H7 (cell line): Measurements from ENCODE around the gene CCDC27. TPM values are rescaled to one million over a fixed set of nuclear protein-coding genes. Genes with fewer than 3 reads are reported as not detected.
"Not testable (repeated sequence)": the region's sequence is repeated elsewhere in the genome, so short reads cannot be mapped to it uniquely, and the experiment has no call there.

Experiments
- DNase-seq: peaks from one replicate; pipeline ENCODE4 v3.0.0; 2012
- H3K27me3 ChIP-seq: 2 replicates; pipeline ENCODE4 v1.6.0; 2011; ENCODE audit warnings: mild to moderate bottlenecking, low read length; ENCODE audit not compliant: control insufficient read depth, insufficient read depth
- H3K36me3 ChIP-seq: replicated peaks from 2 replicates; pipeline ENCODE4 v1.5.1; 2011; ENCODE audit warnings: low read length; ENCODE audit not compliant: control insufficient read depth, insufficient read depth
- H3K4me3 ChIP-seq: 2 replicates; pipeline ENCODE4 v1.5.1; 2011; ENCODE audit warnings: low read depth, mild to moderate bottlenecking, control low read depth, low read length, moderate library complexity; ENCODE audit not compliant: insufficient read depth
- total RNA-seq: library from RNA; depleted of rRNA; stranded (reverse); fragments of >200 nt; shearing (Covaris generic); gene quantifications from 2 replicates; pipeline ENCODE4 v1.2.3, GENCODE V29; 2014

The CCDC27 gene
- total RNA-seq, 1 experiment from 2014 or later = 0.07 TPM

DNA sequence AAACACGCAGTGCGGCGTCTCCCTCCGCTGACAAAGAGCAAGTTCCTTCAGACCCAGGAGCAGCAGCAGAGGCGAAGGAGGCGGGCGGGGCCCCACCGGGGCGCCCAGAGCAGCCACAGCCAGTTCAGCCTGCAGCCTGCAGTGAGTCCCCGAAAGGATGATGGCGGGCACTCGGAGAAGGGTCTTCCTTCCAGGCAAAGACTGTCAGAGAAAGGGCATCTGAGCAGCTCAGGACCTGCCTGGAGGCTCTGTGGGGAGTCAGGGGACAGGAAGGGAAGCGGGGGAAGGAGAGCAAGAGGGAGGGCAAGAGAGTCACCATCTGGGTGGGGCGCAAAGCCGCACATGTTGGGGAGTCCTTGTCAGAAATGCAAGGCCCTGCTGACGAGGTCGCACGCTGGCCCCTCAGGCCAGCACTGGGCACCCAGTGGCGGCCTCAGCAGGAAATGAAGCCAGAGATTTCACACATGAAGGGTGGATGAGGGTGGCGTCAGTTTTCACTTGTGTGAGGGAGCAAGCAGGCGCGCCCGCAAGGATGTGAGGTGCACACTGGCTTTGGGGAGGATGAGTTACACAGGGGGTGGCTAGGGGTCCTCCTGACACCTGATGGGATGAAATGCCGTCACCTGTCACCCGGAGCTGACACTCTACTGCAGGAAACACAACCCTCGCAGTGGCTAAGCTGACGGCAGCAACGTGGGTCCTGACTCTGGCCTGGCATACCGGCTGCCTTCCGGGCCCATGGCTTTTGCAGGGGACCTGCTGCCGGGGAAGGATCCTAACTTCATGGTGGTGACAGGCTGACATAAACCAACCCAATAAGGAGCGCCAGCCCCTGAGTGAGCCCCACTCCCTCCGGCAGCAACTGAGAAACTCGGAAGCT, 37.4 kb downstream of the CCDC27 start:
- no peaks in the 10 kb centered on the region for H3K27me3 ChIP-seq
- H3K36me3 ChIP-seq = peaks cover 15% of the 10 kb centered on the region
- peak; percentile 68 for DNase-seq
- no peak overlapping the region for H3K4me3 ChIP-seq

DNA sequence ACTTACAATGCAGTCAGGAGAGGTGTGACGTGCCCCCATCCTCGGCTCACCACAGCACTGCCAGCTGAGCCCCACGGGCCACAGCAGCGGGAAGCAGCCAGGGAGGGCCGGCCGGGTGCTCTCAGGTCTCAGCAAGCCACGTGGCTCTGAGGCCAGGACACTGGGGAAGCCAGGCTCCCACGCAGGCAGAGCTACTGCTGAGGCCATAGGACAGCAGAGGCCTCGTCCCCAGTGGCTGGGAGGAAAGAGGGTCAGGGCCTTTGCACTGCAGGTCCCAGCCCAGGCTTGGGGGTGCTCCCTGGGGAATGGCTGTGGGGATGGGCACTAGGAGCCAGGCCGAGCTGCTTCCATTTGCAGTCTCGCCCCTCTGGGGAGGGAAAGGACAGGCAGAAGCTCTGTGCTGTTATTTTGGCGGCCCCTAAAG, 38.3 kb downstream of the CCDC27 start:
- Histone ChIP-seq H3K36me3 (peaks cover 9% of the 10 kb centered on the region), H3K27me3 (no peaks in the 10 kb centered on the region), H3K4me3 (no peak overlapping the region)
- DNase-seq = peak; percentile 65

DNA sequence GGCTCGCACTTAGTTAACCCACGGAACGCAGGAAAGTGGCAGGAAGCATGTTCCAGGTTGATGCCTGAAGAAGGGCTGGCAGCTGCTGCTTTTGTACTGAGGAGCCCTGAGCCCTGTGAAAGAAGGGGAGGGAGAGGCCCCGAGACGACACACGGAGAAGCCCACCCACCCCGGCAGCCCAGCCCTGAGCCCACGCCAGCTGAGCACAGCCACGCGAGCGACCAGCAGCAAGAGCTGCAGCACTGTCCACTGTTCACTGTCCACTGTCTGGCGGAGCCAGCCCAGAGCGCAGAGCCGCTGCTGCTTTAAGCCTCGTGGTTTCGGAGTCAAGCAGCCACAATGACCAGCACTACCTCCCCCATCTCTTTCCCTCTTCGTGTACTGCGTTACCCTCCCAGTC, 38.7 kb downstream of the CCDC27 start:
- Histone ChIP-seq H3K27me3 (no peaks in the 10 kb centered on the region), H3K4me3 (no peak overlapping the region), H3K36me3 (peaks cover 9% of the 10 kb centered on the region)
- DNase-seq = peak; percentile 42

DNA sequence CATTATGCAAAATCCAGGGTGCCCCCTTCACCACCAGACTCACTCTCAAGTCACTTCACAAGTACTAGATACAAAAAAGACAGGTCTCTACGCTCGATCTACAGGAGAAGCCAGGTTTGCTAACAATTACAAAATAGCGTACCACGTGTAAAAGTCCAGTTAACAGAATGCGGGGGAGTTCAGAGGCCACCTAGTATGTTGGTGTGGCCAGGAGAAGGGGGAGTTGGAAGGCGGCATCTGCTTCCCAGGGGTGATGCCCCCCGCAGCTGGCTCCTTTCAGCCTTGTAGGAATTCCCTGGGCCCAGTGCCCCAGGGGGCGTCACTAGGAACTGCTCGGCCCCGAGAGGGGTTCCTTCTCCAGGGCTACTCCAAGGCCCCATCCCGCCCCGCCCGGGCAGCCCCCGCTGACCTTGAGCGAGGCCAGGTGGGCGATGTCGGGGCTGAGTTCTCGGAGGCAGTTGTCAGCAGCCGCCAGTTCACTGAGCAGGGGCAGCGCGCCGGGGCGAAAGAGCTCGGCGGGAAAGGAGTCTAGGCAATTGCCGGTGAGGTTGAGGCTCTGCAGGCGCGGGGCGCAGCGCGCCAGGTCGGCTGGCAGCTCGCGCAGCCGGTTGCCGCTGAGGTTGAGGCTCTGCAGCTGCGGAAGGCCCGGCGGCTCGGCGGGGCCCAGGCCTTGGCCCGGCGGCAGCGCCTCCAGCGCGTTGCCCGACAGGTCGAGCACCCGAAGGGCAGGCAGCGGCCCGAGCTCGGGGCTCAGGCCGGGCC, 43.4 kb downstream of the CCDC27 start:
- no peak for DNase-seq
- Histone ChIP-seq H3K4me3 (peak overlapping the region; percentile 88), H3K27me3 (no peaks in the 10 kb centered on the region), H3K36me3 (no peaks in the 10 kb centered on the region)

DNA sequence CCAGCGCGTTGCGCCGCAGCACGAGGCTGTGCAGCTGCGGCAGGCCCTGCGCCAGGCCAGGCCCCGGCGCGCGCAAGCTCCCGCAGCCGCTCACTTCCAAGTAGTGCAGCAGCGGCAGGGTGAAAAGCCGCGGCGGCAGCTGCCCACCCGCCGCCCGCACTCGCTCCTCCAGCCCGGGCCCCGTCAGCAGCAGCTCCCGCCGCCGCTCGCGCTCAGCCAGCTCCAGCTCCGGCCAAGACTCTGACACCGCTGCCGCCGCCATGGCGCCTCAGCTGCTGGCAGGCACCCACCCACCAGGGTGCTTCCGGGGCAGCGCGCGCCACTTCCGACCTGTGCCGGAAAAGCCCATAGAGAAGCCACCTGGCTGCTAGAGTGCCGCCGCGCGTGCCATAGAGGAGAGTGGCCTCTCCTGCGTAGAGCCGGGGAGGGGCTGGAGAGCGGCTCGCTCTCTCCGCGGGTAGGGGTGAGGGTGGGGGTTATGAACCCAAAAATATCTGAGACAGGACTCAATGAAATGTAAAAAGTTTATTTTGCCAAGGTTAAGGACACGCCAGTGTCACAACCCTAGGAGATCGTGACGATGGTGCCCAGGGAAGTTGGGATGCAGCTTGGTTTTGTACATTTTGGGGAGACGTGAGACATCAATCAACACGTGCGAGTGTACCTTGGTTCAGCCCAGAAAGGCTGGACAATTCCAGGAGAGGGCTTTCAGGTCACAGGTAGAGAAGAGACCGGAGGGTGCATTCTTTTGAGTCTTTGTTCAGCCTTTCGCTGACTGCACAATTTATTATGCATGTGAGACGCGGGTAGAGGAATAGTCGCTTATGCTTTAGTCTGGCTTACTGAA, 44.2 kb downstream of the CCDC27 start, which contains the start of gene LRRC47:
LRRC47 (minus strand) TSS at position 284 of the 847 bp plus-strand sequence; CDS start at position 262, 22 bp downstream.
- DNase-seq = peak; percentile 95
- Histone ChIP-seq H3K4me3 (peak within 1 kb of the TSS; percentile 88), H3K27me3 (no peaks in the 10 kb centered on the region), H3K36me3 (no peaks in the 10 kb centered on the region)

DNA sequence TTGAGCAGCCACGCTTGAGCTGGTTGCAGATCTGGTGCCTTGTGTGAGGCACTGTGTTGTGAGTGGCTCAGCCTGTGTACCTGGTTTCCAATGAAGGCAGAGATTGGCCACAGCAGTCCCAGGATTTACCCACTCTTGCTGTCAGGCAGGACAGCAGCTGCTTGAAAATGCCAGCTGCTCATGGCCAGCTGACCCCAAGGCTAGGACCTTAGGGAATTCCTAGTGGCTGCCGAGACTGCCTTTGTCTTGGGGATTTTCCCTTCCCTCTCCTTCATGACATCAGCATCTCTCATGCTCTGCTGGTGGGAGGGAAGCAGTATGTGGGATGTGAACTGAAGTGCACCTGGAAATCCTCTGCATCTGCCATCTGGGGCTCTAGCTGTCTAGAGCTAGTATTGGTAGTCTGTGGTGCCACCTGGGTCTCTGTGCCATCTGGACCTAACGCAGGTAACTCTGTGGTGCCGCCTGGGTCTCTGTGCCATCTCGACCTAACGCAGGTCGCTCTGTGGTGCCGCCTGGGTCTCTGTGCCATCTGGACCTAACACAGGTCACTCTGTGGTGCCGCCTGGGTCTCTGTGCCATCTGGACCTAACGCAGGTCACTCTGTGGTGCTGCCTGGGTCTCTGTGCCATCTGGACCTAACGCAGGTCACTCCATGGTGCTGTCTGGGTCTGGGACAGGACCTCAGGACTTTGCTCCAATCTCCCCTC, 47.9 kb downstream of the CCDC27 start:
- H3K36me3 ChIP-seq = no peaks in the 10 kb centered on the region
- peak; percentile 52 for DNase-seq
- no peaks in the 10 kb centered on the region for H3K27me3 ChIP-seq
- H3K4me3 ChIP-seq = no peak overlapping the region

DNA sequence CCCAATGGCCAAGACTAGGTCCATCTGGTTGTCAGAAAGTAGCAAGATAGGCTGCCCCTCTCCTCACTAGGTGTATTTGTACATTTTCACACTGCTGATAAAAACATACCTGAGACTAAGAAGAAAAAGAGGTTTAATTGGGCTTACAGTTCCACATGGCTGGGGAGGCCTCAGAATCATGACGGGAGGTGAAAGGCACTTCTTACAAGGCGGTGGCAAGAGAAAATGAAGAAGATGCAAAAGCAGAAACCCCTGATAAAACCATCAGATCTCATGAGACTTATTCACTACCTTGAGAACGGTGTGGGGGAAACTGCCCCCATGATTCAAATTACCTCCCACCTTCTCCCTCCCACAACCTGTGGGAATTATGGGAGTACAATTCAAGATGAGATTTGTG, 48.5 kb downstream of the CCDC27 start:
- DNase-seq, H3K36me3 ChIP-seq, H3K27me3 ChIP-seq, H3K4me3 ChIP-seq: not testable (repeated sequence)

DNA sequence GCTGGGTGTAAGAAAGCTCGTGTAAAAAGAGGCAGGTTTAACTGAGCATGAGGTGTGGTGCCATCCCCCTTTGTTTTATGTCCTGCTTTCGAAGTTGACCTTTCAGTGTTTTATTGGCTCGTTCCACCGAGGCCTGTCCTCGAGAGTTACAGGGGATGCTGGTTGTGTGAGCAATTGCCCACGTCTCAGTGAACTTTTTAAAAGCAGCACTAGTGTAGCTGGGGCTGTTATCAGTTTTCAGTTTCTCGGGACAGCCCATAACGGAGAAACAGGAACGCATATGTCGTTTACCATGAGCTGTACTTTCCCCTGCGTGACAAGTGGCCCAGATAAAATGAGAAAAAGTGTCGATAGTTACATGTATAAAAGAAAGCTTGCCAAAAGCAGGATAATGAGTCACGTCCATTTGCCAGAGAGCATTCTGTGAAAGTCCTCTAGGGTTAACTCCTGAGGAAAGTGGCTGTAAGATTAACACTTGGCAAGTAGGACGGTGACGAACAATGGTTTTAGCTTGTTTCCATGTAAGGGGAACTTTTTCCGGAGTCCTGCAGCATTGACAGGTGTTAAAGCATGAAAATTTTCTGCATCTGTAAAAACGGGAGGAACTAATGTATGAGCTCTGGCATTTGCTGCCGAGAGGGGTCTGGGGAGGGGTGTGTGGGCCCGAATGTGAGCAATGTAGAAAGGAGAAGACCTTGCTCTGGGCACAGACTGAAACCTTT, 51.8 kb downstream of the CCDC27 start:
- no peak for DNase-seq
- H3K36me3 ChIP-seq = no peaks in the 10 kb centered on the region
- H3K27me3 ChIP-seq = no peaks in the 10 kb centered on the region
- H3K4me3 ChIP-seq = no peak overlapping the region

DNA sequence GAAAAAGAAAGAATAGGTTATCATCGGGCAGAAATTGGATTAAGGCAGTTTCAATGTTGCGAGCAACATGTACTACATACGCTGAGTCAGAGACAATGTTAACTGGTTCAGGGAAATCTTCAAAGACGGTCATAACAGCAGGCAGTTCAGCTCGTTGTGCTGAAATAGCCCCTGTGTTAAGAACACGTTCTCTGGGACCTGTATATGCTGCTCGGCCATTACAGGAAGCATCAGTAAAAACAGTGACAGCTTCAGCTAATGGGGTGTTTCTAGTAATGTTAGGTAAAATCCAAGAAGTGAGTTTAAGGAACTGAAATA, 52.3 kb downstream of the CCDC27 start:
- not testable (repeated sequence) for DNase-seq, H3K36me3 ChIP-seq, H3K27me3 ChIP-seq, H3K4me3 ChIP-seq

DNA sequence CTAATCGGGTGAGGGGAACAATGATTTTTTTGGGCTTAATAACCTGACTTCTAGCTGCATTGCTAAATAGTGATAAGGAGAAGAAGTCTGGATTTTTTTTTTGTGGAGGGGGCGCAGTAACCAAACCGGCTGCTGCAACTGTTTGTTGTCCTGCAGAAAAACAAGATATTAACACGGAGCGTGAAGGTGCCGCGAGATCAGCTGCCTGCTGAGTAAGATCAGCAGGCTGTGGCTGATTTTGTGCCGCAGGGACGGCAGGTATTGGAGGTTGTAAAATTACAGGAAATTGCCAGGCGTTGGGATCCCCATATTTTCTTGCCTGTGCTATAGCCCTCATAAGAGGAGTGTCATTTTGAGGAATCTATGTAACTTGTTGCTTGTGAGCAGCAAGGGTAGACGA, 52.8 kb downstream of the CCDC27 start:
- no peaks in the 10 kb centered on the region for H3K27me3 ChIP-seq
- H3K4me3 ChIP-seq = no peak overlapping the region
- DNase-seq = no peak
- no peaks in the 10 kb centered on the region for H3K36me3 ChIP-seq

DNA sequence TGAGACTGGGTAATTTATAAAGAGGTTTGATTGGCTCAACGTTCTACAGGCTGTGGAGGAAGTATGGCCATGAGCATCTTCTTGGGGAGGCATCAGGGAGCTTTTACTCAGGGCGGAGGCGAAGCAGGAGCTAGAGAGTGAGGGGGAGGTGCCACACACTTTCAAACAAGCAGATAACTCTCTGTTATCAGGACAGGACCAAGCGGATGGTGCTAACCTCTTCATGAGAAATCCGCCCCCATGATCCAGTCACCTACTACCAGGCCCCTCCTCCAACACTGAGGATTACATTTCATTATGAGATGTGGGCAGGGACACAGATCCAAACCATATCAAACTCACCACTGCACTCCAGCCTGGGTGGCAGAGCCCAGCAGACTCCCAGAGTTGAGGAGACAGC, 55.5 kb downstream of the CCDC27 start:
- no peak overlapping the region for H3K4me3 ChIP-seq
- DNase-seq = no peak
- H3K27me3 ChIP-seq = no peaks in the 10 kb centered on the region
- H3K36me3 ChIP-seq = no peaks in the 10 kb centered on the region

DNA sequence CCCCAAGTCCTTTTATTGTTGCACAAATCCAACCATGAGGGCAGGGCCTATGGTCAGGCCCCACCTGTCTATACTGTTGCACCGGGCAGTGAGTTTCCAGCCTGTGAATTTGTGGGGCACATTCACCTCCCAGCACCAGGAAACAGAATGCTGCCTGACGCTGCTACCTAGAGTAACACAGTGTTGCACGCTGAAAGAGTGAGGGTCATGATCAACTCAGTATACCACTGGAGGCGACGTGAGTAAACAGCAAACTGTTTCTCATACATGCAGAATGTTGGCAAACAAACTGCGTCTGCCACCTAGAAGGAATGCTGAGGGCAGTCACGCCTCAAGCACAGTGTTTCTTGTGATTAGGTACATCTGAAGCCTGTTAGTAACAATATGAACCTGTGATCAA, 57.4 kb downstream of the CCDC27 start:
- Histone ChIP-seq H3K27me3 (no peaks in the 10 kb centered on the region), H3K4me3 (no peak overlapping the region), H3K36me3 (no peaks in the 10 kb centered on the region)
- no peak for DNase-seq

DNA sequence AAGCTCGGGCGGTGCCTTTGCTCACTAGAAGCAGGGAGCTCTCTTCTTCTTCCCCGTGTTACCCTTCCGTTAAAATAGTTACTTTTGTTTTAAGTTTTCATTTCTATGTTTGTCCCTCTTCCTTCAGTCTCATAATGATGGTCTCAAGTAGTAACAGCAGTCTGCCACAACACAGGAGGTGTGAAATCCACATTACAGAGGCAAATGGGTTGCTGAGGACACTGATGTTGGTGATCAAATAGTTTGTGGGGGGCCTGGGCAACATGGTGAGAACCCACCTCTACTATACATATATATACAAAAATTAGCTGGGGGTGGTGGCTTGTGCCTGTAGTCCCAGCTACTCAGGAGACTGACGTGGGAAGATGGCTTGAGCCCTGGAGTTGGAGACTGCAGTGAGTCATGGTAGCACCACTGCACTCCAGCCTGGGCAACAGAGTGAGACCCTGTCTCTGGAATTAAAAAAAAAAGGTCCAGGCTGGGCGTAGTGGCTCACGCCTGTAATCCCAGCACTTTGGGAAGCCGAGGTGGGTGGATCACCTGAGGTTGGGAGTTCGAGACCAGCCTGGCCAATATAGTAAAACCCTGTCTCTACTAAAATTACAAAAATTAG, 58.0 kb downstream of the CCDC27 start:
- H3K36me3 ChIP-seq, H3K27me3 ChIP-seq, DNase-seq, H3K4me3 ChIP-seq: not testable (repeated sequence)
